Measurements from ENCODE around the gene ERAP2. TPM values are rescaled to one million over a fixed set of nuclear protein-coding genes. Genes with fewer than 3 reads are reported as not detected.

ERAP2 gene
- total and polyA plus RNA-seq, 10 of the 15 experiments (the other 5 are each of a cell fraction or from before 2014, with no cell fraction given): 4.0 to 28.7 (median 11.7) TPM

GRCh38 chr5:96857454-96857853 is 18.8 kb upstream of the ERAP2 start (continued):
- no peak for TF ChIP-seq CEBPB (IDR thresholded peaks at IDR 0.05; ENCODE audit: borderline replicate concordance in 1 of 2, low read depth in 2 of 2, low read length in 2 of 2)
- TF ChIP-seq GABPA (IDR thresholded peaks at IDR 0.05; ENCODE audit: low read depth): no peak
- TF ChIP-seq HDAC2 (IDR thresholded peaks at IDR 0.05): no peak
- TF ChIP-seq NFXL1 (IDR thresholded peaks at IDR 0.05; ENCODE audit: borderline replicate concordance): no peak
- TF ChIP-seq REST (IDR thresholded peaks at IDR 0.05; ENCODE audit: low read depth, low read length): no peak
- no peak for TF ChIP-seq USF1 (IDR thresholded peaks at IDR 0.05; ENCODE audit: borderline replicate concordance, extremely low read length, insufficient read depth, low read depth, low read length)

GRCh38 chr5:96857924-96858323 is 18.4 kb upstream of the ERAP2 start:
- FAIRE-seq (no peak), DNase-seq (ENCODE audit: low read depth, low spot score) (no peak), ATAC-seq (no peak)
- Histone ChIP-seq H3K27me3 (replicated peaks in 1 of 2; ENCODE audit: control insufficient read depth in 2 of 2, insufficient read depth in 2 of 2, low read length in 1 of 2) (no peaks in the 10 kb centered on the region), H3K9me3 (replicated peaks; ENCODE audit: control insufficient read depth, insufficient read depth, low read length) (no peaks in the 10 kb centered on the region), H3K79me2 (ENCODE audit: control insufficient read depth, insufficient read depth, low read length) (no peaks in the 10 kb centered on the region), H3K4me3 (no peak overlapping the region), H3K4me1 (ENCODE audit: control insufficient read depth, insufficient read depth, low read length) (no peaks in the 10 kb centered on the region), H3K27ac (ENCODE audit: control insufficient read depth, insufficient read depth) (no peak overlapping the region), H2AFZ (ENCODE audit: control insufficient read depth, low read depth, low read length) (no peak overlapping the region), H4K20me1 (ENCODE audit: control insufficient read depth, insufficient read depth) (no peaks in the 10 kb centered on the region), H3K36me3 (ENCODE audit: control insufficient read depth in 2 of 2, insufficient read depth in 2 of 2, low read length in 1 of 2) (no peaks in the 10 kb centered on the region), H3K9ac (ENCODE audit: control insufficient read depth, insufficient read depth, low read length) (no peak overlapping the region), H3K4me2 (ENCODE audit: control insufficient read depth, insufficient read depth) (no peak overlapping the region)
- BruUV-seq (replicated peaks): no TSS peak
- intact Hi-C loops (cut with micrococcal nuclease; ENCODE audit: unreplicated experiment) (no loop called here), in situ Hi-C loops (cut with MboI) (no loop called here)
- WGBS (ENCODE audit: insufficient coverage, insufficient replicate concordance, low lambda C conversion rate, missing lambda C conversion rate): 60% methylated on average over 4 of the region's 4 CpGs
- ChIA-PET POLR2A (interaction anchor here (0.5 to 0.7 kb wide), 3 partner anchors 9 to 73 kb away, joined by 3 to 5 read pairs (median 3); no protein-coding TSS in a partner anchor), SMC1A (ENCODE audit: uncharacterized antibody, unreplicated experiment) (interaction anchor here (0.7 to 6.2 kb wide), 7 partner anchors 10 to 44 kb away, joined by 3 to 45 read pairs (median 3); no protein-coding TSS in a partner anchor), RAD21 (ENCODE audit: unreplicated experiment) (interaction anchor here (1.8 kb wide), 1 partner anchor 11 kb away, joined by 7 read pairs; no protein-coding TSS in a partner anchor), CTCF (interaction anchor here (1.4 to 1.8 kb wide), 2 partner anchors 11 to 284 kb away, joined by 5 to 6 read pairs; partner anchors contain the start of gene LIX1)
- TF ChIP-seq SIN3A (IDR thresholded peaks at IDR 0.05; ENCODE audit: low read depth, low read length) (no peak), NBN (IDR thresholded peaks at IDR 0.05) (no peak), ZNF274 (IDR thresholded peaks at IDR 0.05; ENCODE audit: insufficient read depth, insufficient read length) (no peak), KAT2A (conservative IDR thresholded peaks at IDR 0.05; ENCODE audit: control insufficient read depth, low read depth, low read length) (no peak), TBL1XR1 (IDR thresholded peaks at IDR 0.05; ENCODE audit: low read depth, low read length) (no peak), PAX5 (IDR thresholded peaks at IDR 0.05; ENCODE audit: borderline replicate concordance, low read depth, low read length) (no peak), BCL11A (IDR thresholded peaks at IDR 0.05; ENCODE audit: low read depth, low read length) (no peak), DPF2 (IDR thresholded peaks at IDR 0.05) (no peak)
- TF ChIP-seq, protein P1, sequence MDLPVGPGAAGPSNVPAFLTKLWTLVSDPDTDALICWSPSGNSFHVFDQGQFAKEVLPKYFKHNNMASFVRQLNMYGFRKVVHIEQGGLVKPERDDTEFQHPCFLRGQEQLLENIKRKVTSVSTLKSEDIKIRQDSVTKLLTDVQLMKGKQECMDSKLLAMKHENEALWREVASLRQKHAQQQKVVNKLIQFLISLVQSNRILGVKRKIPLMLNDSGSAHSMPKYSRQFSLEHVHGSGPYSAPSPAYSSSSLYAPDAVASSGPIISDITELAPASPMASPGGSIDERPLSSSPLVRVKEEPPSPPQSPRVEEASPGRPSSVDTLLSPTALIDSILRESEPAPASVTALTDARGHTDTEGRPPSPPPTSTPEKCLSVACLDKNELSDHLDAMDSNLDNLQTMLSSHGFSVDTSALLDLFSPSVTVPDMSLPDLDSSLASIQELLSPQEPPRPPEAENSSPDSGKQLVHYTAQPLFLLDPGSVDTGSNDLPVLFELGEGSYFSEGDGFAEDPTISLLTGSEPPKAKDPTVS (IDR thresholded peaks at IDR 0.05; ENCODE audit: low read depth, low read length): no peak

All from GM12878 (cell line).